Panc1 (cell line): ENCODE results near the gene BCL11B. TPM values are rescaled to one million over a fixed set of nuclear protein-coding genes. Genes with fewer than 3 reads are reported as not detected.

ENCODE experiments used
- ATAC-seq: fragments of 200-7000 bp; cut with Tn5 transposase; 2 replicates; pipeline ENCODE4 v1.9.1; 2020; ENCODE audit warnings: mild to moderate bottlenecking, moderate library complexity
- BruUV-seq: library from RNA; stranded (reverse); fragments of 400-500 nt; replicated peaks from 2 replicates; lab custom pipeline; 2021; lab: Mats Ljungman, UMichigan
- CTCF ChIA-PET: fragments of 300-600 bp; sonication (Branson Sonifier 250); formaldehyde crosslinking; loops from one replicate; lab custom pipeline; 2022; ENCODE audit warnings: antibody characterized with exemption; lab: Charles Lee
- POLR2A ChIA-PET: fragments of 300-600 bp; sonication (Branson Sonifier 250); formaldehyde crosslinking; loops from one replicate; lab custom pipeline; 2022; ENCODE audit warnings: antibody characterized with exemption; lab: Charles Lee
- DNase-seq: peaks from one replicate; pipeline ENCODE4 v3.0.0-alpha.2; 2010; ENCODE audit warnings: low read depth, low spot score
- H3K27ac ChIP-seq: 2 replicates; pipeline ENCODE4 v1.5.1; 2011; ENCODE audit warnings: mild to moderate bottlenecking, low read length, inconsistent platforms
- H3K27me3 ChIP-seq: fragments of 200-500 bp; sonication (Bioruptor generic); 2 replicates; pipeline ENCODE4 v1.6.0; 2014; ENCODE audit warnings: low read length, inconsistent platforms; ENCODE audit not compliant: control insufficient read depth, insufficient read depth
- H3K36me3 ChIP-seq: fragments of 200-500 bp; sonication (Bioruptor generic); 2 replicates; pipeline ENCODE4 v1.5.1; 2014; ENCODE audit warnings: inconsistent platforms, mild to moderate bottlenecking, low read length, moderate library complexity; ENCODE audit not compliant: control insufficient read depth, insufficient read depth
- H3K4me1 ChIP-seq: 2 replicates; pipeline ENCODE4 v1.5.1; 2011; ENCODE audit warnings: inconsistent platforms, mild to moderate bottlenecking, low read length, moderate library complexity; ENCODE audit not compliant: control insufficient read depth, insufficient read depth
- H3K4me3 ChIP-seq, 2 experiments: 2 replicates each; pipeline ENCODE4 v1.5.1; 2011 to 2012; ENCODE audit warnings: low read depth in 2 of 2, low read length in 2 of 2, mild to moderate bottlenecking in 2 of 2, inconsistent platforms in 1 of 2, moderate library complexity in 1 of 2
- H3K9me3 ChIP-seq: fragments of 200-500 bp; sonication (Bioruptor generic); 2 replicates; pipeline ENCODE4 v1.5.1; 2014; ENCODE audit warnings: low read depth, mild to moderate bottlenecking, inconsistent platforms, low read length, moderate library complexity; ENCODE audit not compliant: control insufficient read depth, insufficient read depth
- POLR2AphosphoS5 ChIP-seq: IDR thresholded peaks from 2 replicates; pipeline ENCODE4 v1.6.1; 2012; ENCODE audit warnings: mild to moderate bottlenecking, low read depth, low read length, moderate library complexity
- SIN3A ChIP-seq: IDR thresholded peaks from 2 replicates; pipeline ENCODE4 v1.6.1; 2012; ENCODE audit warnings: low read depth, mild to moderate bottlenecking, low read length, moderate library complexity, borderline replicate concordance; ENCODE audit not compliant: insufficient read depth
- TCF7L2 ChIP-seq: IDR thresholded peaks from 2 replicates; pipeline ENCODE4 v1.6.1; 2011; ENCODE audit warnings: mild to moderate bottlenecking, low read depth, low read length, inconsistent platforms
- in situ Hi-C: cut with HindIII; loops from 2 replicates; pipeline ENCODE4 v1.10.0; 2016; ENCODE audit warnings: low sequenced_read_pairs, low pct_unique_long_range_greater_than_20kb
- intact Hi-C: fragments of 100-400 bp; cut with micrococcal nuclease; formaldehyde crosslinking; loops from one replicate; pipeline ENCODE4 v1.10.0; 2022; ENCODE audit not compliant: unreplicated experiment
- total RNA-seq: library from RNA; stranded (reverse); gene quantifications from one replicate; pipeline ENCODE4 v1.2.1, GENCODE V29; 2021; ENCODE audit not compliant: unreplicated experiment
- TF ChIP-seq, protein P1 (sequence below), 2 experiments: IDR thresholded peaks; 2 replicates each; pipeline ENCODE4 v1.6.1; 2011 to 2012; ENCODE audit warnings: low read depth in 2 of 2, control low read depth in 1 of 2, low read length in 1 of 2, mild to moderate bottlenecking in 1 of 2, moderate library complexity in 1 of 2; ENCODE audit not compliant: insufficient read depth in 1 of 2
- TF ChIP-seq, protein P2 (sequence below): fragments of 450-650 bp; IDR thresholded peaks from 2 replicates; pipeline ENCODE4 v1.5.1; 2017; ENCODE audit warnings: mild to moderate bottlenecking

Gene BCL11B
- total RNA-seq, 1 experiment from 2014 or later: 0.23 TPM

DNA sequence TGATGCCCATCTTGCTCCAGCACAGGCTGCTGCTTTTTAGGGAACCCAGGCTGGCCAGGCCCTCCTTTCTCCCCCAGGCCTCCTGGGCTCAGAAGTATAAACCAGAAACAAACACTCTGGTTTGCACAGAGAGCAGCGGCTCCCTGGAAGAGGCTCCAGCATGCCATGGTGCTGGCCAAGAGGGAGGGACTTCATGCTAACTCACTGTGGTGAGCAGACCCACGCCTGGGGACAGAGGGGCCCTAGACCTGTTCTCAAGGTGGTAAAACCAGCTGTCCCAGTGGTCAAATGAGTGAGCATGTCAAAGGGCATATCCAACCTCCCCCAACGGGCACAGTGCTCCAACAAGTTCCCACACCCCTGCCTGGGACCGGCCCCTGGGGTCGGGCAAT lies 15.5 kb downstream of the BCL11B start:
- H3K4me3 ChIP-seq: no peak overlapping the region
- ATAC-seq: no peak
- H3K9me3 ChIP-seq: no peaks in the 10 kb centered on the region
- no peak overlapping the region for H3K27ac ChIP-seq
- CTCF ChIA-PET: no interaction called here
- H3K27me3 ChIP-seq: no peaks in the 10 kb centered on the region; the same call in 1 of the 2 replicates
- H3K4me1 ChIP-seq: no peaks in the 10 kb centered on the region; the same call in 1 of the 2 replicates
- H3K36me3 ChIP-seq: no peaks in the 10 kb centered on the region
- intact Hi-C loops: no loop called here
- DNase-seq: no peak
- TF ChIP-seq POLR2AphosphoS5 (no peak), SIN3A (no peak), TCF7L2 (no peak)
- TF ChIP-seq, protein P1, sequence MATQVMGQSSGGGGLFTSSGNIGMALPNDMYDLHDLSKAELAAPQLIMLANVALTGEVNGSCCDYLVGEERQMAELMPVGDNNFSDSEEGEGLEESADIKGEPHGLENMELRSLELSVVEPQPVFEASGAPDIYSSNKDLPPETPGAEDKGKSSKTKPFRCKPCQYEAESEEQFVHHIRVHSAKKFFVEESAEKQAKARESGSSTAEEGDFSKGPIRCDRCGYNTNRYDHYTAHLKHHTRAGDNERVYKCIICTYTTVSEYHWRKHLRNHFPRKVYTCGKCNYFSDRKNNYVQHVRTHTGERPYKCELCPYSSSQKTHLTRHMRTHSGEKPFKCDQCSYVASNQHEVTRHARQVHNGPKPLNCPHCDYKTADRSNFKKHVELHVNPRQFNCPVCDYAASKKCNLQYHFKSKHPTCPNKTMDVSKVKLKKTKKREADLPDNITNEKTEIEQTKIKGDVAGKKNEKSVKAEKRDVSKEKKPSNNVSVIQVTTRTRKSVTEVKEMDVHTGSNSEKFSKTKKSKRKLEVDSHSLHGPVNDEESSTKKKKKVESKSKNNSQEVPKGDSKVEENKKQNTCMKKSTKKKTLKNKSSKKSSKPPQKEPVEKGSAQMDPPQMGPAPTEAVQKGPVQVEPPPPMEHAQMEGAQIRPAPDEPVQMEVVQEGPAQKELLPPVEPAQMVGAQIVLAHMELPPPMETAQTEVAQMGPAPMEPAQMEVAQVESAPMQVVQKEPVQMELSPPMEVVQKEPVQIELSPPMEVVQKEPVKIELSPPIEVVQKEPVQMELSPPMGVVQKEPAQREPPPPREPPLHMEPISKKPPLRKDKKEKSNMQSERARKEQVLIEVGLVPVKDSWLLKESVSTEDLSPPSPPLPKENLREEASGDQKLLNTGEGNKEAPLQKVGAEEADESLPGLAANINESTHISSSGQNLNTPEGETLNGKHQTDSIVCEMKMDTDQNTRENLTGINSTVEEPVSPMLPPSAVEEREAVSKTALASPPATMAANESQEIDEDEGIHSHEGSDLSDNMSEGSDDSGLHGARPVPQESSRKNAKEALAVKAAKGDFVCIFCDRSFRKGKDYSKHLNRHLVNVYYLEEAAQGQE (IDR thresholded peaks at IDR 0.05; ENCODE audit: insufficient read depth in 1 of 2, low read depth in 2 of 2, low read length in 1 of 2): no peak
- TF ChIP-seq, protein P2, sequence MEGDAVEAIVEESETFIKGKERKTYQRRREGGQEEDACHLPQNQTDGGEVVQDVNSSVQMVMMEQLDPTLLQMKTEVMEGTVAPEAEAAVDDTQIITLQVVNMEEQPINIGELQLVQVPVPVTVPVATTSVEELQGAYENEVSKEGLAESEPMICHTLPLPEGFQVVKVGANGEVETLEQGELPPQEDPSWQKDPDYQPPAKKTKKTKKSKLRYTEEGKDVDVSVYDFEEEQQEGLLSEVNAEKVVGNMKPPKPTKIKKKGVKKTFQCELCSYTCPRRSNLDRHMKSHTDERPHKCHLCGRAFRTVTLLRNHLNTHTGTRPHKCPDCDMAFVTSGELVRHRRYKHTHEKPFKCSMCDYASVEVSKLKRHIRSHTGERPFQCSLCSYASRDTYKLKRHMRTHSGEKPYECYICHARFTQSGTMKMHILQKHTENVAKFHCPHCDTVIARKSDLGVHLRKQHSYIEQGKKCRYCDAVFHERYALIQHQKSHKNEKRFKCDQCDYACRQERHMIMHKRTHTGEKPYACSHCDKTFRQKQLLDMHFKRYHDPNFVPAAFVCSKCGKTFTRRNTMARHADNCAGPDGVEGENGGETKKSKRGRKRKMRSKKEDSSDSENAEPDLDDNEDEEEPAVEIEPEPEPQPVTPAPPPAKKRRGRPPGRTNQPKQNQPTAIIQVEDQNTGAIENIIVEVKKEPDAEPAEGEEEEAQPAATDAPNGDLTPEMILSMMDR: no peak
- POLR2A ChIA-PET: no interaction called here
- in situ Hi-C loops: no loop called here
- no TSS peak for BruUV-seq

DNA sequence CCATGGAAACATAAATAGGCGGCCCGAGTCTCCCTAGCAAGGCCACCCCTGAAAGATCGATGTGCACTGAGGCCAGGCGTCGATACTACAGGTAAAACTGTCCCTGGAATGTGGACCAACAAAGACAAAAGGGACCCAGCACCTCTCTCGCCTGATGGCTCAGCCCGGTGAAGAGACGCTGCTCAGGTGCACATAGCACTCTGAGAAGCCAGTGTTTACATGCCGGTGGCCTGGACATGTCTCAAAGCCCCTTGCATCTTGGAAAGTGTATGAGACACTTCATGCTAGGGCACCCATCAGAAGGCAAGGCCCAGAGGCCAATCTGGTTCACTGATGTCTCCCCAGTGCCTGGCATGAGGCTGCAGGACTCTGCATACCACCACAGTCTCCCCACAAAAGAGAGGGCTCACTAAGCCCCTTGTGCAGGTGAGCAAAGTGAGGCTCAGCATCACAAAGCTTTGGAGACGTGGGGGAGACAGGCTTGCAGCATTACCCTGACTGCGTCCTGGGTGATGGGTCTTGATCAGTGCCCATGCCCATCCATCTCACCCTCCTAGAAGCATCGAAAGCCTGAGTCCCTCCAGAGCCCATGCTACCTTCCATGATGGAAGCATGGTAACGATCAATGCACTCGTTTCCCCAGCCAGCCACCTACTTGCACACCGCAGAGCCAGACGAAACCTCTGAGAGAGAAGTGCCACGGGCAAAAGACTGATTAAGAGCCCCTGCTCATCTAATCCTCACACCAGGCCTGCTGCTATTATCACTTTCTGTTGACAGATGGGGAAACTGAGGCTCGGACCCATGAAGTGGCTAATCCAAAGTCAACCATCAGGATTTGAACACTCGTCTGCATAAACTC lies 16.1 kb downstream of the BCL11B start:
- in situ Hi-C loops: no loop called here
- intact Hi-C loops: no loop called here
- H3K27me3 ChIP-seq: no peaks in the 10 kb centered on the region; the same call in 1 of the 2 replicates

More for the DNA sequence above, 16.1 kb downstream of the BCL11B start:
- no TSS peak for BruUV-seq
- ChIA-PET CTCF (interaction anchor here (0.6 kb wide), 1 partner anchor 735 kb away, joined by 3 read pairs; no protein-coding TSS in a partner anchor), POLR2A (no interaction called here)
- Histone ChIP-seq H3K9me3 (no peaks in the 10 kb centered on the region), H3K36me3 (no peaks in the 10 kb centered on the region), H3K4me1 (no peaks in the 10 kb centered on the region; the same call in 1 of the 2 replicates), H3K27ac (no peak overlapping the region), H3K4me3 (no peak overlapping the region)
- no peak for TF ChIP-seq TCF7L2
- TF ChIP-seq SIN3A: no peak
- no peak for ATAC-seq
- DNase-seq: no peak
